SK-N-SH treated with all-trans-retinoic acid at 6 μM for 48 hours (cell line): ENCODE measurements around the gene AS3MT.
A peak's percentile ranks its signal among the peaks of the same experiment; 100 is the strongest.
"Not testable (repeated sequence)": the region's sequence is repeated elsewhere in the genome, so short reads cannot be mapped to it uniquely, and the experiment has no call there.

Experiments used
- ATAC-seq: fragments of 200-7000 bp; cut with Tn5 transposase; 3 replicates; pipeline ENCODE4 v1.9.1; 2020; ENCODE audit warnings: mild to moderate bottlenecking, moderate library complexity
- BACH2 ChIP-seq: fragments of 250-450 bp; sonication (Bioruptor Pico); IDR thresholded peaks from 2 replicates; pipeline ENCODE4 v1.9.0; 2021; ENCODE audit warnings: mild to moderate bottlenecking, borderline replicate concordance
- CREB5 ChIP-seq: fragments of 250-450 bp; sonication (Bioruptor Pico); IDR thresholded peaks from 2 replicates; pipeline ENCODE4 v1.5.1; 2020; ENCODE audit warnings: low read depth, mild to moderate bottlenecking, moderate library complexity
- CSRNP3 ChIP-seq: fragments of 250-450 bp; sonication (Bioruptor Pico); IDR thresholded peaks from 2 replicates; pipeline ENCODE4 v1.5.1; 2021; ENCODE audit warnings: mild to moderate bottlenecking, moderate library complexity
- ESRRG ChIP-seq: fragments of 250-450 bp; sonication (Bioruptor Pico); IDR thresholded peaks from 2 replicates; pipeline ENCODE4 v1.6.1; 2021; ENCODE audit warnings: mild to moderate bottlenecking
- GLIS3 ChIP-seq: fragments of 250-450 bp; sonication (Bioruptor Pico); IDR thresholded peaks from 2 replicates; pipeline ENCODE4 v1.5.0; 2020; ENCODE audit warnings: mild to moderate bottlenecking, moderate library complexity
- ISL1 ChIP-seq: fragments of 250-450 bp; sonication (Bioruptor Pico); IDR thresholded peaks from 2 replicates; pipeline ENCODE4 v2.1.2; 2022; ENCODE audit warnings: mild to moderate bottlenecking, moderate library complexity
- PATZ1 ChIP-seq: fragments of 250-450 bp; sonication (Bioruptor Pico); IDR thresholded peaks from 2 replicates; pipeline ENCODE4 v1.8.0; 2020; ENCODE audit warnings: mild to moderate bottlenecking, moderate library complexity, borderline replicate concordance
- POU6F1 ChIP-seq: fragments of 250-450 bp; sonication (Bioruptor Pico); IDR thresholded peaks from 2 replicates; pipeline ENCODE4 v1.8.0; 2021; ENCODE audit warnings: low read depth, mild to moderate bottlenecking, moderate library complexity, borderline replicate concordance
- PPARA ChIP-seq: fragments of 250-450 bp; sonication (Bioruptor Pico); IDR thresholded peaks from 2 replicates; pipeline ENCODE4 v1.5.0; 2020; ENCODE audit warnings: mild to moderate bottlenecking, borderline replicate concordance
- RARB ChIP-seq: fragments of 250-450 bp; sonication (Bioruptor Pico); IDR thresholded peaks from 2 replicates; pipeline ENCODE4 v1.8.0; 2021; ENCODE audit warnings: mild to moderate bottlenecking, moderate library complexity
- SNAI2 ChIP-seq: fragments of 250-450 bp; sonication (Bioruptor Pico); IDR thresholded peaks from 2 replicates; pipeline ENCODE4 v1.5.0; 2020; ENCODE audit warnings: mild to moderate bottlenecking, moderate library complexity
- TCF4 ChIP-seq: fragments of 250-450 bp; sonication (Bioruptor Pico); IDR thresholded peaks from 2 replicates; pipeline ENCODE4 v1.8.0; 2021; ENCODE audit warnings: mild to moderate bottlenecking, moderate library complexity, borderline replicate concordance
- TOX ChIP-seq: fragments of 250-450 bp; sonication (Bioruptor Pico); IDR thresholded peaks from 2 replicates; pipeline ENCODE4 v1.8.0; 2021; ENCODE audit warnings: mild to moderate bottlenecking, moderate library complexity, borderline replicate concordance
- ZC3H10 ChIP-seq: fragments of 250-450 bp; sonication (Bioruptor Pico); IDR thresholded peaks from 2 replicates; pipeline ENCODE4 v1.5.1; 2021; ENCODE audit warnings: mild to moderate bottlenecking, moderate library complexity
- ZFP30 ChIP-seq: fragments of 450-650 bp; formaldehyde crosslinking; IDR thresholded peaks from 2 replicates; pipeline ENCODE4 v1.5.0; 2022; ENCODE audit warnings: mild to moderate bottlenecking, moderate library complexity
- ZNF565 ChIP-seq: fragments of 450-650 bp; formaldehyde crosslinking; conservative IDR thresholded peaks from 2 replicates; pipeline ENCODE4 v1.5.0; 2020; ENCODE audit warnings: low read depth, mild to moderate bottlenecking, moderate library complexity
- ZNF70 ChIP-seq: fragments of 450-650 bp; formaldehyde crosslinking; IDR thresholded peaks from 2 replicates; pipeline ENCODE4 v1.5.0; 2020; ENCODE audit warnings: mild to moderate bottlenecking, moderate library complexity
- ZNF8 ChIP-seq: fragments of 450-650 bp; formaldehyde crosslinking; IDR thresholded peaks from 2 replicates; pipeline ENCODE4 v1.5.0; 2020; ENCODE audit warnings: mild to moderate bottlenecking, moderate library complexity

The AS3MT gene

GRCh38 chr10:102845352-102845902 lies 23.8 kb upstream of the AS3MT start:
- no peak for ATAC-seq
- TF ChIP-seq ZNF70 (CRISPR knock-in tag) (no peak), CSRNP3 (CRISPR knock-in tag) (no peak), ZFP30 (no peak), TOX (no peak), TCF4 (CRISPR knock-in tag) (no peak), ISL1 (no peak), PPARA (CRISPR knock-in tag) (no peak)
- TF ChIP-seq, all 23 proteins: peak for 0

- no peak for ATAC-seq
These were observed 19.2 kb upstream of the AS3MT start for GRCh38 chr10:102850025-102850518.

GRCh38 chr10:102853237-102853636 lies 16.0 kb upstream of the AS3MT start:
- not testable (repeated sequence) for ATAC-seq

More at GRCh38 chr10:102850025-102850518, 19.2 kb upstream of the AS3MT start:
- TF ChIP-seq ESRRG = no peak
- no peak for TF ChIP-seq RARB (CRISPR knock-in tag)
- no peak for TF ChIP-seq TOX
- no peak for TF ChIP-seq BACH2 (CRISPR knock-in tag)
- TF ChIP-seq PATZ1 = no peak
- no peak for TF ChIP-seq PPARA (CRISPR knock-in tag)
- TF ChIP-seq CREB5 (CRISPR knock-in tag) = no peak
- no peak for TF ChIP-seq ZC3H10 (CRISPR knock-in tag)
- TF ChIP-seq GLIS3 = no peak
- no peak for TF ChIP-seq ZNF565 (CRISPR knock-in tag)
- no peak for TF ChIP-seq ZFP30
- no peak for TF ChIP-seq POU6F1 (CRISPR knock-in tag)
- no peak for TF ChIP-seq ZNF70 (CRISPR knock-in tag)
- no peak for TF ChIP-seq CSRNP3 (CRISPR knock-in tag)
- TF ChIP-seq SNAI2 = no peak
- no peak for TF ChIP-seq ZNF8 (CRISPR knock-in tag)
- TF ChIP-seq ISL1 = no peak

GRCh38 chr10:102855731-102856436 lies 13.4 kb upstream of the AS3MT start:
- TF ChIP-seq PATZ1 = 0 out of 2 replicates have a peak, but pooled peaks have one; percentile 1
- ATAC-seq = peak; percentile 72
